ENCODE measurements around the gene HIVEP3.

DNA sequence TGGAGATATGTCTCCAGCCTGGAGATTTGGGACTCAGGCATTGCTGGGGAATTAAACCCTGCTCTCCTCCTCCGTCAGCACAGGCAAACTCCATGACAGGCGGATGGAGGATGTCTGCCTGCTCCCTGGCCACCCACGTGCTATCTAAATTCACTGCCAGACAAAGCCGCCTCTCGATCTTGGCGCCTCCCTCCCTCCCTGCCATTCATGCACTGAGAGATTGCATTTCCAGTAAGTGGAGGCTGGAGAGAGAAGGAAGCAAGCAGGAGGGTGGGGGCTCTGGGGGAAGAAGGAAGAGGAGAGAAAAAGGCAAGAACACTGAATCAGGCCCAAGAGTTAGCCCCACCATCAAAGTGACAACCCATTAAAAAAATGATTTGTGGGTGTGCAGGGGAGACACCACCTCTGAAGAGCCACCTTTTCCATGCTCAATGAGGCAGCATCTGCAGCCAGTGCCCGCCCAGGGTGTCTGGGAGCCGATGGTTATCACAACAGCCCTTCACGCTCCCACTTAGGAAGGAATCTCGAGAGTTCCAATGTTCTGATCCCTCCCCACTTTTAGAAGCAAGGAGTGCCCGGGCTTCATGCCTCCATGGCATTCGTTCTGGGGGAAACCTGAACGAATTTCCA, 183.0 kb downstream of the HIVEP3 start:
- TF ChIP-seq POLR2AphosphoS5 (IDR thresholded peaks at IDR 0.05; ENCODE audit: borderline replicate concordance, low read depth, low read length), result no peak
- TF ChIP-seq EZH2 (IDR thresholded peaks at IDR 0.05), result no peak
